Right lobe of liver (tissue), 4 donors: Measurements from ENCODE around the gene CASQ2.

Source experiments
- POLR2A ChIP-seq: fragments of 450-650 bp; IDR thresholded peaks from one replicate; pipeline ENCODE4 v1.6.1; 2017; ENCODE audit warnings: antibody characterized with exemption, mild to moderate bottlenecking
- TF ChIP-seq, protein P1 (sequence below), 4 donors: fragments of 200-600 bp in 3 of 4; fragments of 450-650 bp in 1 of 4; IDR thresholded peaks; one replicate each; pipeline versions ENCODE4 v1.5.1 to v1.8.0; 2016 to 2022; ENCODE audit warnings: antibody characterized with exemption in 4 of 4, mild to moderate bottlenecking in 2 of 4
- donor health status: DM: no; HTN: no; CAD: no.
- donor health status: DM: no; HTN: no; CAD: no.
- donor health status: DM: no; HTN: yes; CAD: no.

DNA sequence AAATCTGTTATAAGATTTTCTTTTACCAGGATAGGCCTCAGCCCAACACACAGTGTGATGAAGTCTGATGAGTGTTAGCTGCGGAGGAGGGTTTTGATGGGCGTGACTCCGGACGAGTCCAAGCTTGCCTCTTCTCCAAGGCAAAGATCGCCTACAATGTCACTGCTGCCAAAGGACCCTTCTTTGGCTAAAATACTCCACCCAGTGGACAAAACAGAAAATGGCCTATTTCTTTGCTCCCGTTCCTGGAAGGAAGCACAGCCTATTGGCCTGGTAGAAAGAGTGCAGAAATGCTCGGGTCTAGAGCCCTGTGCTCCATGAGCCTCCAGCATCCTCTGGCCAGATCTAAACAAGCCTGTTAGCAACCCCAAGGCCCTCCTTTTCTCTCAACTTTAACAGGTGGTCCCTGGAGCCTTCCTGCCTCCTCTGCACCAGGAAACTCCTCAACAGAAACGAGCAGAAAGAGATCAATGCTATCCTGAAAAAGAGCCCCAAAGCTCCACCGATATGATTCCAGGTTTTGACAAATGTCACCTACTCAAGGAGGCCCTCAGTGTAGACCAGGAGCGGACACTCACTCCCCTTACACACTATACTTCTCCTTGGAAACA lies 3.4 kb upstream of the CASQ2 start:
- TF ChIP-seq, protein P1, sequence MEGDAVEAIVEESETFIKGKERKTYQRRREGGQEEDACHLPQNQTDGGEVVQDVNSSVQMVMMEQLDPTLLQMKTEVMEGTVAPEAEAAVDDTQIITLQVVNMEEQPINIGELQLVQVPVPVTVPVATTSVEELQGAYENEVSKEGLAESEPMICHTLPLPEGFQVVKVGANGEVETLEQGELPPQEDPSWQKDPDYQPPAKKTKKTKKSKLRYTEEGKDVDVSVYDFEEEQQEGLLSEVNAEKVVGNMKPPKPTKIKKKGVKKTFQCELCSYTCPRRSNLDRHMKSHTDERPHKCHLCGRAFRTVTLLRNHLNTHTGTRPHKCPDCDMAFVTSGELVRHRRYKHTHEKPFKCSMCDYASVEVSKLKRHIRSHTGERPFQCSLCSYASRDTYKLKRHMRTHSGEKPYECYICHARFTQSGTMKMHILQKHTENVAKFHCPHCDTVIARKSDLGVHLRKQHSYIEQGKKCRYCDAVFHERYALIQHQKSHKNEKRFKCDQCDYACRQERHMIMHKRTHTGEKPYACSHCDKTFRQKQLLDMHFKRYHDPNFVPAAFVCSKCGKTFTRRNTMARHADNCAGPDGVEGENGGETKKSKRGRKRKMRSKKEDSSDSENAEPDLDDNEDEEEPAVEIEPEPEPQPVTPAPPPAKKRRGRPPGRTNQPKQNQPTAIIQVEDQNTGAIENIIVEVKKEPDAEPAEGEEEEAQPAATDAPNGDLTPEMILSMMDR (IDR thresholded peaks at IDR 0.05) = peak; percentile 65 to 75 (median 70)
- no peak for TF ChIP-seq POLR2A
